Endothelial cell of umbilical vein (primary cell): ENCODE measurements around the gene LAPTM4A.

ENCODE experiments used
- EZH2 ChIP-seq: IDR thresholded peaks from 2 replicates; pipeline ENCODE4 v1.6.1; 2012; ENCODE audit warnings: borderline replicate concordance, low read depth, mild to moderate bottlenecking, moderate library complexity, low read length, inconsistent platforms; ENCODE audit not compliant: severe bottlenecking
- MYC ChIP-seq: IDR thresholded peaks from one replicate; pipeline ENCODE4 v1.6.1; 2011; ENCODE audit warnings: mild to moderate bottlenecking, low read depth, low read length
- POLR2A ChIP-seq: IDR thresholded peaks from 2 replicates; pipeline ENCODE4 v1.6.1; 2012; ENCODE audit warnings: low read depth, mild to moderate bottlenecking, control low read depth, low read length
- POLR2AphosphoS5 ChIP-seq: IDR thresholded peaks from 2 replicates; pipeline ENCODE4 v1.6.1; 2012; ENCODE audit warnings: low read depth, mild to moderate bottlenecking, control low read depth, low read length, moderate library complexity; ENCODE audit not compliant: insufficient read depth
- TF ChIP-seq, protein P1 (sequence below), 2 donors: IDR thresholded peaks; 1 replicate in 1 of 2; 2 replicates in 1 of 2; pipeline ENCODE4 v1.5.1; 2011; ENCODE audit warnings: low read length in 2 of 2, mild to moderate bottlenecking in 2 of 2, moderate library complexity in 2 of 2, control low read depth in 1 of 2, inconsistent platforms in 1 of 2, low read depth in 1 of 2; ENCODE audit not compliant: insufficient read depth in 1 of 2; ENCODE audit errors: extremely low read depth in 1 of 2
- TF ChIP-seq, protein P2 (sequence below): IDR thresholded peaks from 2 replicates; pipeline ENCODE4 v1.6.1; 2011; ENCODE audit not compliant: insufficient read depth, insufficient read length

DNA sequence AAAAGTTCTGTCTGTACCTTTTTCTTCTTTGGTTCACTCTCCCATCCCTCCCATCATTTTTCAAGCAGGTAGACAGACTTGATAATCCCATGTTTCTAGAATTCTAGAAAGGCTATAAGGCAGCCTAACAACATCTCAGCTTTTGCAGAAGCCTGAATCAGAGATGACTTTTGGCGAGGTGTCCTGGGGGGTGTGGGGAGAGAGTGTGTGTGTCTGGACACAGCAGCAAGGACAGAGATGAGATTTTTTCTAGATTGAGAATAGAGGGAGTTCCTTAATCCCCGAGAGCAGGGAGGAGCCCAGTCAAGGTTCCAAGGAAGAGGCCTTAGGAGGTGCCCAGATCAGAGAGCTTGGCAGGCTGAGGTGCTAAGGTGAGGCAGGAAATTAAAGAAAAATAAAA is 22.0 kb upstream of the LAPTM4A start:
- TF ChIP-seq, protein P1, sequence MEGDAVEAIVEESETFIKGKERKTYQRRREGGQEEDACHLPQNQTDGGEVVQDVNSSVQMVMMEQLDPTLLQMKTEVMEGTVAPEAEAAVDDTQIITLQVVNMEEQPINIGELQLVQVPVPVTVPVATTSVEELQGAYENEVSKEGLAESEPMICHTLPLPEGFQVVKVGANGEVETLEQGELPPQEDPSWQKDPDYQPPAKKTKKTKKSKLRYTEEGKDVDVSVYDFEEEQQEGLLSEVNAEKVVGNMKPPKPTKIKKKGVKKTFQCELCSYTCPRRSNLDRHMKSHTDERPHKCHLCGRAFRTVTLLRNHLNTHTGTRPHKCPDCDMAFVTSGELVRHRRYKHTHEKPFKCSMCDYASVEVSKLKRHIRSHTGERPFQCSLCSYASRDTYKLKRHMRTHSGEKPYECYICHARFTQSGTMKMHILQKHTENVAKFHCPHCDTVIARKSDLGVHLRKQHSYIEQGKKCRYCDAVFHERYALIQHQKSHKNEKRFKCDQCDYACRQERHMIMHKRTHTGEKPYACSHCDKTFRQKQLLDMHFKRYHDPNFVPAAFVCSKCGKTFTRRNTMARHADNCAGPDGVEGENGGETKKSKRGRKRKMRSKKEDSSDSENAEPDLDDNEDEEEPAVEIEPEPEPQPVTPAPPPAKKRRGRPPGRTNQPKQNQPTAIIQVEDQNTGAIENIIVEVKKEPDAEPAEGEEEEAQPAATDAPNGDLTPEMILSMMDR (IDR thresholded peaks at IDR 0.05; ENCODE audit: extremely low read depth in 1 of 2, insufficient read depth in 1 of 2, low read depth in 1 of 2, low read length in 2 of 2), result no peak
- TF ChIP-seq POLR2AphosphoS5, result no peak
- no peak for TF ChIP-seq MYC
- TF ChIP-seq EZH2, result no peak
- TF ChIP-seq POLR2A, result no peak
- TF ChIP-seq, protein P2, sequence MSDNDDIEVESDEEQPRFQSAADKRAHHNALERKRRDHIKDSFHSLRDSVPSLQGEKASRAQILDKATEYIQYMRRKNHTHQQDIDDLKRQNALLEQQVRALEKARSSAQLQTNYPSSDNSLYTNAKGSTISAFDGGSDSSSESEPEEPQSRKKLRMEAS, result no peak
